ENCODE data around the gene PI4KA.
"Not testable (repeated sequence)": the region's sequence is repeated elsewhere in the genome, so short reads cannot be mapped to it uniquely, and the experiment has no call there.

The PI4KA gene

DNA sequence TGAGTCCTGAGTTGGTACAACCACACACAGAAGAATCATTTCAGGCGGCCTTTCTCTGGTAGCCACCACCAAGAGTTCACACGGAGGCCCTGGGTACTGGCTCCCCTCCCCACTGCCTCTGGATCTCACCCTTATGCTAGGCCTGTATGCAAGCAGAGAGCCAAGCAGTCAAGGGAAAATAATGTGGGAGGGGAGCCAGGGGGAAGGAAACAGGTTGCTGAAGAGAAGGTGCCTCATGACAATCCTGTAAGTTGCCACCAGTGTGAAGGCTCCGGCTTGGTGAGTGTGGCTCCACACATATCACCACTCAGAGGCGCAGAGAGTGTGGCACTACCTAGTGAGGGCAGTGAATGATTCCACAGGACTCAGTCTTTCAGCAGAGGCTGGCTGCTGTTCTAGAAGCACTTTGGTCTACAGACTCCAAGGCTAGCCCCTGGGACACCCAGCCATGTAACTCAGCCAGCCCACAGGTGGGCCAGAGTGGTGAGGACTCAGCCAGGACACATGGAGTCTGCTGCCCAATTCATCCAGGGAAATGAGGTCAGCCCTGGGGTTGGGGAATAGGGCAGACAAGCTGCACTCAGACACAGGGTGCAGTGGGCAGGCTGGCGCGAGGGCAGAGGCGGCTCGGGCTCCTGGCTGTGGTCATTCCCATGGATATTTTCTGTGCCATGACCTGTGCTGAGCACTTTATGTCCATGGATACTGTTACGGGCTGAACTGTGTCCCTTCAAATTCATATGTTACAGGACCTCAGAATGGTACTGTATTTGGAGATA is 133.7 kb downstream of the PI4KA start:
- no peak for DNase-seq (ENCODE audit: low read depth)

- no peak for DNase-seq (ENCODE audit: low read depth)
Observed at GRCh38 chr22:20721409-20722218, 137.0 kb downstream of the PI4KA start.

DNA sequence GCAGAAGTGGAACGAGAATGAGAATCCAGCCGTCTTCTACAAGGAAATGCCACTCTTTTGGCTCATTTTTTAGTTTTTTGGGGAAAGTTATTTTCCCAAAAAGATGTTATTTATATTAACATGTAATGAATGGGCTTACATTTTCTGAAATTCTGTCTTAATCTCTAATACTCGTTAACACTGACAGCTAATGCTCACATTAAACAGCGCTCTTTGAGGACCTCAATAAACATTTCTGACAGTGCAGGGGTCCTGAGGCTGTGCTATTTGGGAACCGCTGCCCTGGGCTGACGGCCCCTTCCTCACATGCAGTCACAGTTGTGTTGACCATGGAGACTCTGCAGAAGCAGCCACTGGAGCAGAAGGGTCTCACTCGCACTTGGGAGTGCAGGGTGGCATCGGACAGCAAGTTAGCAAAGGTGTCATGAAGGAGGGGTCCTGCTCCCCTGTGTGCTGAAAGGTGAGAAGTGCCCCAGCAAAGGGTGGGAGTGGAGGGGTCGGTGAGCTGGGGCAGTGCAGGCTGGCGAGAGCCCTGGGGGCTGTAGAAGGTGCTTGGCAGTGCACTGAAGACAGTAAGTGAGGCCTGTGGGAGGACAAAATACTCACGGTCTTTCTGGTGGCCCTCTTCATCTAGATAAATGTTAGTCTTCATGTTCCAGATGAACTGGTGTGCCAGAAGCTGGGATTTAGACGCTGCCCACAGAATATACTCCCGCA is 137.8 kb downstream of the PI4KA start:
- no peak for DNase-seq (ENCODE audit: low read depth)

- not testable (repeated sequence) for DNase-seq (ENCODE audit: low read depth)
Observed at GRCh38 chr22:20718727-20719126, 139.9 kb downstream of the PI4KA start.

- DNase-seq (ENCODE audit: low read depth), result not testable (repeated sequence)
Observed at GRCh38 chr22:20717981-20718380, 140.6 kb downstream of the PI4KA start.

DNA sequence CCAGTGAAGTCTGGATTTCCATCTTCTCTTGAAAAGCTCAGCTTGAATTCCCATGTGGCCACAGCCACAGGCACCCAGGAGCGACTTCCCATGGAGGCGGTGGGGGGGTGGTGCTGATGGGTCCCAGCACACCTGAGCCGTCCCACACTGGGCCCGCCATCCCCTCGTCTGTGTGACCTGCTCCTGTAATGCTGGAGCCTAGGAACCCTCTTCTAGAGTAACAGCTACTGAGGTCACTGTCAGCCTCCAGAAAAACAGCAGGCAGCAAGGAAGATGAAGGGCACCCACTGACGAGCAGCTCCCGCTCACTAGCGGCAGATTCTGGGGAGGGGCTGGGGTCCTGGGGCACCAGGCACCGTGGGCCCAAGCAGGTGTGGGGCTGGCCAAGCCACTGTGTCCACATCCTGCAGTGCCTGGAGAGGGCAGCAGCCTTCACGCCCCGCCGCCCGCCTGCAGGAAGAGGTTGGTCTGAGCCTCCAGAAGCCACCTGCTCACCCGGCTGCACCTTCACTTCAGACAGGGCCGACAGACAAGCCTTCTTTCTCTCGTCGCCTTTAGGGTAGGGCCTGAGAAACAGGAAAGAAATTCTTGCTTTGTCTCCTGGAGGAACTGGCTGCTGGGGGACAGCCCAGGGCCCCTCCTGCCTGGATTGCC is 141.3 kb downstream of the PI4KA start:
- not testable (repeated sequence) for DNase-seq (ENCODE audit: low read depth)

GRCh38 chr22:20713116-20713515 is 145.5 kb downstream of the PI4KA start:
- not testable (repeated sequence) for DNase-seq (ENCODE audit: low read depth)

- DNase-seq (ENCODE audit: low read depth), result not testable (repeated sequence)
Observed at GRCh38 chr22:20709966-20710365, 148.6 kb downstream of the PI4KA start.

DNA sequence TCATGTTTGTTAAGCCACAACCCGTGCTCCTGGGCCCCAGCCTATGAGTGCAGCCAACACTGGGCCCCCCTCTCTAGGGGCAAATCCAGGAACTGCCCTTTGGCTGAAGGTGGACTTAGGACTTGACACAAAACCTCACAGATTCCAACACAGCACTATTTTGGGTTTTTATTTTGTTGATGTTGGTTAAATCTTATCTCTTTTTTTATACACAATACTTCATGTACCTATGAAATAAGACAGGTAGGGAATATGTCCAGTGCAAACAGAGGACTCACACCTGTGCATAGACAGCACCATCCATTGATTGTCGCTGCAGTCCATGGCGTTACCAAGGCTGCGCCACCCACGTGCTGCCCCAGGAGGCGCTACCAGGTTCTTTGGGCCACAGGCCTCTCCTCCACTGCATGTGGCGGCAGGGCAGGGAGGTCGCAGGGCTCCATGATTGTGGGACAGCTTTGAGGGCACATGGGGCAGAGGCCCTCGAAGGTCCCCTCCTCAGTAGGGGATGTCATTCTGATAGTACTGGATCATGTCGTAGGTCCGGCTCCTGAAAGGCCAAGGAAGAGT is 151.0 kb downstream of the PI4KA start:
- not testable (repeated sequence) for DNase-seq (ENCODE audit: low read depth)

DNA sequence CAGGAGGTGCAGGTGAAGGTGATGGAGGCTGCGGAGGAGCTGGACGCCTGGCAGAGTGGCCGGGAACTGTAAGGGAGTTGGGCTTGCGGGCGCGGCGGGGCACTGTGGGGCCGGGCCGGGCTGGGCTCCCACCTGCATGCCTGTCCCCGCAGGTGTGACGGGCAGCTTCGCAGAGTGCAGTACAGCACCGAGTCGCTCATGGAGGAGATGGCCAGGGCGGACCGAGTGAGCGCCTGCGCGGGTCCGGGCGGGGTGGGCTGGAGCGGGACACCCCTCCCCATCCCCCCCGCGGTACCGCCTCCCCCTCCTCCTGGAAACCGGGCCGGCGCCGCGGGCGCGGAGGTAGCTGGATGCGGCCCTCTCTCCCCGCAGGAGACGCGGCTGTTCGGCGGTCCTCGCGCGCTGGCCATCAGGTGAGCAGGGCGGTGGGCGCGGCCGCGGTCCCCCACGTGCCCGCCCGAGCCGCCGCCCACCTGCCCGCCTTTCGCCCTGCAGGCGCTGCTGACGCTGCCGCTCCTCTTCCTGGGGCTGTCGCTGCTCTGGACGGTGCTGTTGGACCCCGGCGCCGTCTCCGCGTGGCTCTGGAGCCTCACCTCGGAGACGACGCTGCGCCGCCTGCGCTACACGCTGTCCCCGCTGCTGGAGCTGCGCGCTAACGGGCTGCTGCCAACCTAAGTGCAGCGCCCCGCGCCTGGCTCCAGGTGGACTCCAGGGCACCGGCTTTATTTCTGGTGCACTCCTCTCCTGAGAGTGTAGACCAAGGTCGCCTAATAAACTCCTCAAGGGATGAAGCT is 154.6 kb downstream of the PI4KA start:
- DNase-seq (ENCODE audit: low read depth), result not testable (repeated sequence)

- DNase-seq (ENCODE audit: low read depth), result not testable (repeated sequence)
Observed at GRCh38 chr22:20703414-20703806, 155.2 kb downstream of the PI4KA start.

DNA sequence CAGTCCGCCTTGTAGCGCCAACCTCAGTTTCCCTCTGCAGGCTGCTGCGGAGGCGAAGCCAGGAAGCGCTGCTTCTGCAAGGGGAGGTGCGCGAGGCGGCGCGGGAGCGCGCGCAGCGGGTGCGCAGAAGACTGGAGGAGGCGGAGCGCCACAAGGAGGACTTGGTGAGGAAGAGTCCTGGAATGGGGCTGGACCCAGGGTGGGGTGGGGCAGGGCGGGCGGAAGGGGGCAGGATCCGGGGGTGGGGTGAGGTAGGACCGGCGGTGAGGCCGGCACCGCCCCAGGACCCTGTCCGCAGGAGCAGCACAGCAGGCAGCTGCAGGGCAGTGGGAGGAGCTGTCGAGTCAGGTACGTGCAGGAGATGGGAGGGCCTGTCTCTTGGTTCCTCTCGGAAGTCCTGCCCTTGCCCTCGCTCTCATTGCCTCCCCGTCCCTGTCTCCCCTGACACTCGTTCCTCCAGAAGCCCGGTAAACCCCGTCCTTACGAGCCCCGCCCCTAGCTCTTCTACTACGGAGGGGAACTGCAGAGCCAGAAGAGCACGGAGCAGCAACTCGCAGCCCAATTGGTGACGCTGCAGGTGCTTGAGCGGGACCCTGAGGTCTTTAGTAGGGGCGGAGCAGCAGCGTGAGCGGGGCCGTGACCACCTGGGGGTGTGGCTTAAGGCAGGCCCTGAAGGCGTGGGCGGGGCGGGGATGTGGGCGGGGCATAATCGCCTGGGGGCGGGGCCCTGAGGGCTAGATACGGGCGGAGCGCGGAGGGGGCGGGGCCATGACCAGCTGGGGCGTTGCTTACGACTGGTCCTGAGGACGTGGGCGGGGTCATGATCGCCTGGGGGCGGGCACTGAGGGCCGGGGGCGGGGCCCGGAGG is 155.8 kb downstream of the PI4KA start:
- DNase-seq (ENCODE audit: low read depth), result peak; percentile 92

DNA sequence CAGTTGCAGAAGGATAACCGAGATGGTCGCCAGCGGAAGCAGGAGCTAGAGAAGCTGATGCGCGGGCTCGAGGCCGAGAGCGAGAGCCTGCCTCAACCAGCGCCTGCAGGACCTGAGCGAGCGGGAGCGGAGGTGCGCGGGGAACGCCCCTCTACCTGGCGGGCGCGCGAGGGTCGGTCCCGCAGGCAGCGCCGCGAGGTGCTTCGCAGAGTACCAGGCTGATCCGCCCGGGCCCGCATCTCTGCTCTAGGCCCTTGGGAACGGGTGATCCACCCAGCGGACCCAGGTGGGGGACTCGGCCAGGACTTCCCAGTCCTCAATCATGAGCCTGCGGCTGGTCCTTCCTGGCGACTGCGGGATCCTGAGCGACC is 156.5 kb downstream of the PI4KA start:
- not testable (repeated sequence) for DNase-seq (ENCODE audit: low read depth)

DNA sequence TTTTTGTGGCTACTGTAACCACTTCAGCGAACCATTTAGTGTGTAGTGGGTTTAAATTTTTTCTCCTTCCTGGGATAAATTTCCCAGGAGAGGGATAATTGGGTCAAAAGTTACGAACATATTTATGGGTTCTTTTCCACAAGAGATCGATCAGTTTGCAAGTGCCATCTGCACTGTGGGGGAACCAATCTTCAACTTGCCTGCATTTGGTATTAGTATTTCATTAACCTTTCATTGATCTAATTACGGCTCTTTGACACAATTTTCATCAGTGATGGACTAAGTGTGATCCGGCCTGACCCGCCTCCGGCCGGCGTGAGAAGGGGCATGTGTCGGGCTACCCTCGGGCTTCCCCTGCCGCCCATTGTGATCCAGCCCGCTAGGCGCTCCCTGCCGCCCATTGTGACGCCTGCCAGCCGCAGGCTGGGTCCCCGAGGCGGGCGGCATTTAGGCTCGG is 156.9 kb downstream of the PI4KA start:
- not testable (repeated sequence) for DNase-seq (ENCODE audit: low read depth)

DNA sequence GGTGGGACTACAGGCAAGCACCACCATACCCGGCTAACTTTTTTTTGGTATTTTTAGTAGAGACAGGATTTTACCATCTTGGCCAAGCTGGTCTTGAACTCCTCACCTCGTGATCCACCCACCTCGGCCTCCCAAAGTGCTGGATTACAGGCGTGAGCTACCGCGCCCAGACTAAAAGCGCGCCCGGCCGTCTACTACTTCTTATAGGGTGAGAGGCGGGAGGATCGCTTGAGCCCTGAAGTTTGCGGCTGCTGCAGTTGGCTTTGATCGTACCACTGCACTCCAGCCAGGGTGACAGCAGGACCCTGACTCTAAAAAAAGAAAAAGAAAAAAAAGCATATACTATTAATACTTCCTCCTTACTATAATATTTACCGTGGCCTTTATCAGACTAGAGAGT is 158.3 kb downstream of the PI4KA start:
- DNase-seq (ENCODE audit: low read depth), result not testable (repeated sequence)

GRCh38 chr22:20699856-20700255 is 158.8 kb downstream of the PI4KA start:
- DNase-seq (ENCODE audit: low read depth), result not testable (repeated sequence)

- peak; percentile 85 for DNase-seq (ENCODE audit: low read depth)
Observed at GRCh38 chr22:20697481-20698113, 161.0 kb downstream of the PI4KA start.

- not testable (repeated sequence) for DNase-seq (ENCODE audit: low read depth)
Observed at GRCh38 chr22:20696056-20696455, 162.6 kb downstream of the PI4KA start.

DNA sequence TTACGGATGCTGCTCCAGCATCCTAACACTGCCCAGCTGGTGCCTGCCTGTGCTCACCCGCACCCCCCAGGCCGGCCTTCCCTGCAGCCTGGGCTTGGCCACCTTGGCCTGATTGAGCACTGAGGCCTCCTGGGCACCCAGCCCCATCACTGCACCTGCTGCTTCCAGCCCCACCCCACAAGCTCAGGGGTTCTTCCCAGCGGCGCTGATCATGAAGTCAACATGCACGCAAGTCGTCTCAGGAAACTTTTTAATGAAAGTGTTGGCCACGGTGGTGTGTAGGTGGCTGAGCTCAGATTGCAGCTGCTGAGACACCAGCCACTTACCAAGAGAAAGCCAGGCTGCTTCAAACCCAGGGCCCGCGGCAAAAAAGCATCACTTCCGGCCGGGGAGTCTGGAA is 163.4 kb downstream of the PI4KA start:
- not testable (repeated sequence) for DNase-seq (ENCODE audit: low read depth)

All from ELR (cell line).